ENCODE results near the gene RNF26. TPM values are rescaled to one million over a fixed set of nuclear protein-coding genes. Genes with fewer than 3 reads are reported as not detected.

RNF26 gene
- total and polyA plus RNA-seq, 2 of the 13 experiments (the other 11 are each of a cell fraction or from before 2014, with no cell fraction given), result 11.9 to 26.3 TPM

DNA sequence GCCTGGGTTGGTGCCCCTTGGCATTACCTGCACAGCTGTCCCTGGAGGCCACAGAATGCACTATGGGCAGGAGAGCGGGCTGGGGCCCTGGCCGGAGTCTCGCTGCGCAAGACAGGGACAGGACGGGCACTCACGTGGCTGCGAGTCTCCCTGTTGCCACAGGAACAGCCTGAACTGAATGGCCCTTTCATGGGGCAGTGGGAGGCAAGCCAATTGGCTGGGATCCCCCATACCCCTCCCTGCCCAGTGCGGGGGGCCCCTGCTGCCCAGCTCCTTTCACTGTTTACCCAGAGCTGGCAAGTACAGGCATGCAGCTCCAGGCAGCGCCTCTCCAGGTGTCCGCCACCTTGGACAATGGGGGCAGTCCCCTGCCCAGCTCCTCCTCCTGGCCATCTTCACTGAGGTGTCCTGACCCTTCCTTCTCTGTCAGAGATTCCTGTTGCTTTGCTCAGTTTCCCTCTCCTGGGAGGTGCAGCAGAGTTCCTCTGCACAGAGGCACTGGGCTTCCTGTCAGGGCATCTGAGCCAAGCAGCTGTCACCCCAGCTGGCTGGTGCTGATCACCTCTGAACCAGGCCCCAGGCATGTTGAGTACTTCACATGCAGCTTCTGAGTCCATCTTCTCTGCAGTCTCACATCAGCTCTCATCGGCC, 42.0 kb downstream of the RNF26 start (continued):
- TF ChIP-seq HMGXB4 (CRISPR knock-in tag; IDR thresholded peaks at IDR 0.05; ENCODE audit: borderline replicate concordance in 1 of 2, low read depth in 1 of 2), result no peak
- TF ChIP-seq ZC3H4 (CRISPR knock-in tag; IDR thresholded peaks at IDR 0.05; ENCODE audit: borderline replicate concordance), result no peak
- 0 out of 2 replicates have a peak, but pooled peaks have one; percentile 52 for TF ChIP-seq ZNF747 (CRISPR knock-in tag; IDR thresholded peaks at IDR 0.05; ENCODE audit: borderline replicate concordance)
- TF ChIP-seq IKZF1 (IDR thresholded peaks at IDR 0.05), result no peak
- no peak for TF ChIP-seq ZNF607 (CRISPR knock-in tag; IDR thresholded peaks at IDR 0.05; ENCODE audit: borderline replicate concordance)
- no peak for TF ChIP-seq SMARCC2 (IDR thresholded peaks at IDR 0.05)
- no peak for TF ChIP-seq ZBTB37 (CRISPR knock-in tag; IDR thresholded peaks at IDR 0.05)
- no peak for TF ChIP-seq AKAP8 (CRISPR knock-in tag; IDR thresholded peaks at IDR 0.05)
- TF ChIP-seq CEBPZ (IDR thresholded peaks at IDR 0.05; ENCODE audit: low read length), result no peak
- no peak for TF ChIP-seq DNMT3B (CRISPR knock-in tag; conservative IDR thresholded peaks at IDR 0.05)
- TF ChIP-seq MXI1 (IDR thresholded peaks at IDR 0.05; ENCODE audit: borderline replicate concordance, low read depth, low read length), result peak; percentile 88; the same call in 2 of the 3 replicates
- TF ChIP-seq, protein P1, sequence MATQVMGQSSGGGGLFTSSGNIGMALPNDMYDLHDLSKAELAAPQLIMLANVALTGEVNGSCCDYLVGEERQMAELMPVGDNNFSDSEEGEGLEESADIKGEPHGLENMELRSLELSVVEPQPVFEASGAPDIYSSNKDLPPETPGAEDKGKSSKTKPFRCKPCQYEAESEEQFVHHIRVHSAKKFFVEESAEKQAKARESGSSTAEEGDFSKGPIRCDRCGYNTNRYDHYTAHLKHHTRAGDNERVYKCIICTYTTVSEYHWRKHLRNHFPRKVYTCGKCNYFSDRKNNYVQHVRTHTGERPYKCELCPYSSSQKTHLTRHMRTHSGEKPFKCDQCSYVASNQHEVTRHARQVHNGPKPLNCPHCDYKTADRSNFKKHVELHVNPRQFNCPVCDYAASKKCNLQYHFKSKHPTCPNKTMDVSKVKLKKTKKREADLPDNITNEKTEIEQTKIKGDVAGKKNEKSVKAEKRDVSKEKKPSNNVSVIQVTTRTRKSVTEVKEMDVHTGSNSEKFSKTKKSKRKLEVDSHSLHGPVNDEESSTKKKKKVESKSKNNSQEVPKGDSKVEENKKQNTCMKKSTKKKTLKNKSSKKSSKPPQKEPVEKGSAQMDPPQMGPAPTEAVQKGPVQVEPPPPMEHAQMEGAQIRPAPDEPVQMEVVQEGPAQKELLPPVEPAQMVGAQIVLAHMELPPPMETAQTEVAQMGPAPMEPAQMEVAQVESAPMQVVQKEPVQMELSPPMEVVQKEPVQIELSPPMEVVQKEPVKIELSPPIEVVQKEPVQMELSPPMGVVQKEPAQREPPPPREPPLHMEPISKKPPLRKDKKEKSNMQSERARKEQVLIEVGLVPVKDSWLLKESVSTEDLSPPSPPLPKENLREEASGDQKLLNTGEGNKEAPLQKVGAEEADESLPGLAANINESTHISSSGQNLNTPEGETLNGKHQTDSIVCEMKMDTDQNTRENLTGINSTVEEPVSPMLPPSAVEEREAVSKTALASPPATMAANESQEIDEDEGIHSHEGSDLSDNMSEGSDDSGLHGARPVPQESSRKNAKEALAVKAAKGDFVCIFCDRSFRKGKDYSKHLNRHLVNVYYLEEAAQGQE (IDR thresholded peaks at IDR 0.05; ENCODE audit: borderline replicate concordance in 1 of 2, low read depth in 1 of 2, low read length in 2 of 2), result no peak
- no peak for TF ChIP-seq ZNF597 (CRISPR knock-in tag; IDR thresholded peaks at IDR 0.05)
- TF ChIP-seq ZNF253 (CRISPR knock-in tag; IDR thresholded peaks at IDR 0.05; ENCODE audit: borderline replicate concordance), result no peak
- TF ChIP-seq ZNF782 (CRISPR knock-in tag; IDR thresholded peaks at IDR 0.05; ENCODE audit: borderline replicate concordance), result no peak
- TF ChIP-seq ZNF343 (CRISPR knock-in tag; IDR thresholded peaks at IDR 0.05), result 0 out of 2 replicates have a peak, but pooled peaks have one; percentile 46
- TF ChIP-seq ZNF460 (CRISPR knock-in tag; IDR thresholded peaks at IDR 0.05; ENCODE audit: borderline replicate concordance), result peak; percentile 52; the same call in 1 of the 2 replicates
